Measurements from ENCODE around the gene PINK1. TPM values are rescaled to one million over a fixed set of nuclear protein-coding genes. Genes with fewer than 3 reads are reported as not detected.
A peak's percentile ranks its signal among the peaks of the same experiment; 100 is the strongest.

Gene PINK1
- total and polyA plus RNA-seq, 3 experiments from 2014 or later = 7.9 to 31.1 (median 9.2) TPM

DNA sequence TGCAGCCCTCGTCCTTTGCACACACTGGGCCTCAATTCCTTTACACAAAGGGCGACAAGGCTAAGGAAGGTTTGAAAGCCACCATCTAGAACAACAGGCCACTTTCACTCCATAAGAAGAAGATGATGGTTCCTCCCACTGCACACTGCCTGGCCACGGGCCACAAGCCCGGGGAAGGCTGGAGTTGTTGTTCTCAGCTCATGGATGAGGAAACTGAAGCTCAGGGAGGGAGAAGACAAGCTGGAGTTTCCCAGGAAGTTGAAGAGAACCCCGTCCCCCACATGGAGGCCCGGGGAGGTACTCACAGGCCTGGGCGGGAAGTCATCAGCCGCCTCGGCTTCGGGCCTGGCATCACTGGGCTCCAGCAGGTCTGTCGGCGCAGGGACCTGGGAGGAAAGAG lies 52.5 kb downstream of the PINK1 start:
- CTCF ChIA-PET = interaction anchor here (2.0 kb wide), 1 partner anchor 11 kb away, joined by 6 read pairs; no protein-coding TSS in a partner anchor
- no peak overlapping the region for H3K27ac ChIP-seq (ENCODE audit: low read depth, low read length)
- Mint-ChIP-seq H3K27ac (peak overlapping the region in 1 of 8 donors; percentile 54), H3K9me3 (no peaks in the 10 kb centered on the region), H3K36me3 (no peaks in the 10 kb centered on the region), H3K4me3 (no peak overlapping the region), H3K27me3 (peaks cover 6 to 20% of the 10 kb centered on the region in 2 donors), H3K4me1 (no peaks in the 10 kb centered on the region)
- H3K4me1 ChIP-seq (ENCODE audit: insufficient read depth, low read length) = no peaks in the 10 kb centered on the region
- no peak for DNase-seq
- POLR2A ChIA-PET = no interaction called here
- no peaks in the 10 kb centered on the region for H3K27me3 ChIP-seq (ENCODE audit: insufficient read depth, low read length, poor library complexity, severe bottlenecking)
- H3K4me3 ChIP-seq (ENCODE audit: low read length) = no peak overlapping the region
- H3K9me3 ChIP-seq (ENCODE audit: low read length) = no peaks in the 10 kb centered on the region
- H3K36me3 ChIP-seq (ENCODE audit: insufficient read depth, low read length) = no peaks in the 10 kb centered on the region

DNA sequence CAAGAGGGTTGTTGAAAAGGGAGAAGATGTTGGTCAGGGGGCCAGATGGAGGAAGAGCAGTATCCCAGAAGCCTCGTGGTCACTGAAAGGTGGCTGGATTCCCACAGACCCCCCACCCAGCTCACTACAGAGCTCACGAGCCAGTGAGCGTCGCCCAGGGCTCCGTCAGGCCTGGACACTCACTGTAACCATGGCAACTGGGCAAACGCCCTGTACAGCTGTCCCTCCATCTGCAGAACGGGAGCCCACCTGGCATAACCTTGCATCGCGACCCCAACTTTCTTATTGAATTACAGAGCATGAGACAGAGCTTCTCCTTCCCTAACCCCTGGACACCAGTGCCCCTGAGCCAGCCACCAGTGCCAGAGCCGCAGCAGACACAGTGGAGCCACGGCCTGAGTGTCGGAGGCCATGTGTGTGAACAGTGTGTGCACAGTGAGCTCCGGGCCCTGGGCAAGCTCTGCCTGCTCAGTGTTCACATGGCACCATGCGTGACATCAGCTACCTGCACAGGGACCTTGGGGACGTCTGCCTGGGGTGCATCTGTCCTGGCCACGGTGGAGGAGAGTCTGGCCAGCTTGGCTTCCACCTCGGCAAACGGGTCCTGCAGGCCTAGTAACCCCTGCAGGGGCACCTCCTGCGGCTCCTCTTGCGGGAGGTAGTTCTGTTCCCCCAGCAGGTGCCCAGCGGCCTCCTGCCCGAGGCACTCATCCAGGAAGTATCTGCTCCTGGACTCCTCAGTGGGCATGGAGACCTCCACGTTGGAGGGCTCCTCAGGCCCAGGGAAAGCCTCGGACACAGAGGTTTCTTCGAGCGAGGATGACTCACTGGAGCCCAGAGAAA lies 53.8 kb downstream of the PINK1 start:
- POLR2A ChIA-PET = interaction anchor here (0.5 kb wide), 1 partner anchor 600 kb away, joined by 4 read pairs; no protein-coding TSS in a partner anchor
- H3K9me3 Mint-ChIP-seq = no peaks in the 10 kb centered on the region
- CTCF ChIA-PET = interaction anchor here (1.1 to 1.7 kb wide), 2 partner anchors 10 to 20 kb away, joined by 3 to 6 read pairs; no protein-coding TSS in a partner anchor

DNA sequence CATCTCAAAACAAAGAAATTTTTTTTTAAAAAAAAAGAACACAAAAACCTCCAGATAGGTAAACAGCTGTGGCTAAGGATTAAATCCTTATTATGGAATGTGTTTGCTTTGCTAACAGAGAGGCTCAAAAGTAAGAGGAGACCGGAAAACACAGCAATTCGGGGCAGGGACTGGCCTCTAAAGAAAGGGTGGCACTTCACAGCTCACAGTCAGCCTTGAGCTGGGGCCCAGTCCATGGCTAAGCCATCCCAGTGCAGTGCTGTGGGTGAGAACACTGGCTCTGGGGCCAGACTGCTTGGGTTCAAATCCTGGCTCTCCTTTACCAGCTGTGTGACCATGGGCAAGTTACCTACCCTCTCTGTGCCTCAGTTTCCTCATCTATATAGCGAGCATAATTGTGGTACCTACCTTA lies 56.4 kb downstream of the PINK1 start:
- H3K4me3 Mint-ChIP-seq = no peak overlapping the region
- Histone ChIP-seq H3K4me3 (ENCODE audit: low read length) (no peak overlapping the region), H3K9me3 (ENCODE audit: low read length) (no peaks in the 10 kb centered on the region), H3K4me1 (ENCODE audit: insufficient read depth, low read length) (no peaks in the 10 kb centered on the region), H3K27me3 (ENCODE audit: insufficient read depth, low read length, poor library complexity, severe bottlenecking) (no peaks in the 10 kb centered on the region), H3K36me3 (ENCODE audit: insufficient read depth, low read length) (no peaks in the 10 kb centered on the region), H3K27ac (ENCODE audit: low read depth, low read length) (no peak overlapping the region)
- H3K9me3 Mint-ChIP-seq = no peaks in the 10 kb centered on the region
- DNase-seq = no peak
- no peaks in the 10 kb centered on the region for H3K4me1 Mint-ChIP-seq
- ChIA-PET POLR2A (no interaction called here), CTCF (no interaction called here)
- no peak overlapping the region for H3K27ac Mint-ChIP-seq
- peaks cover 0 to 11% of the 10 kb centered on the region in 2 donors for H3K27me3 Mint-ChIP-seq
- H3K36me3 Mint-ChIP-seq = peaks cover 0 to 2% (median 0%) of the 10 kb centered on the region in 3 donors

More for the DNA sequence above, 53.8 kb downstream of the PINK1 start:
- H3K4me1 Mint-ChIP-seq = no peaks in the 10 kb centered on the region
- peaks cover 0 to 2% (median 0%) of the 10 kb centered on the region in 3 donors for H3K36me3 Mint-ChIP-seq
- no peaks in the 10 kb centered on the region for H3K9me3 ChIP-seq (ENCODE audit: low read length)
- no peaks in the 10 kb centered on the region for H3K27me3 ChIP-seq (ENCODE audit: insufficient read depth, low read length, poor library complexity, severe bottlenecking)
- DNase-seq = no peak
- peaks cover 0 to 14% of the 10 kb centered on the region in 2 donors for H3K27me3 Mint-ChIP-seq
- no peak overlapping the region for H3K4me3 ChIP-seq (ENCODE audit: low read length)
- no peaks in the 10 kb centered on the region for H3K36me3 ChIP-seq (ENCODE audit: insufficient read depth, low read length)
- H3K27ac Mint-ChIP-seq = no peak overlapping the region
- H3K4me1 ChIP-seq (ENCODE audit: insufficient read depth, low read length) = no peaks in the 10 kb centered on the region
- no peak overlapping the region for H3K27ac ChIP-seq (ENCODE audit: low read depth, low read length)
- H3K4me3 Mint-ChIP-seq = no peak overlapping the region

DNA sequence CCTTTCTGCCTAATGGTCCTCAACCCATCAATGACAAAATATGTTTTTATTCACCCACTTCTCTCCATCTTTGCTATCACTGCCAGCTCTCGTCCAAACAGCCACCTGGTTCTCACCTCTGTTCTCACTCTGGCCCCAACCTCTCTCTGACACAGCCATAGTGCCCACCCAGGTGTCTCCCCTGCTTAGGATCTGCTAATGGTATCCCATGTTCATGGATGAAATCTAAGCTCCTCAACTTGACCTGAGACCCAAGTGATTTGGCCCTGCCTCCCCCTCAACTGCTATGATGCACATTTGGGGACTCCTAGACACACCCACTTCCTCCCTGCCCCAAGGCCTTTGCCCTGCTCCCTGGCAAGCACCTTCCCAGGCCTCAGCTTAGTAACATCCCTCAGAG lies 58.6 kb downstream of the PINK1 start:
- CTCF ChIA-PET = interaction anchor here (1.1 to 2.0 kb wide), 3 partner anchors 22 to 503 kb away, joined by 3 to 4 read pairs (median 3); no protein-coding TSS in a partner anchor
- DNase-seq = no peak
- H3K9me3 ChIP-seq (ENCODE audit: low read length) = no peaks in the 10 kb centered on the region
- Mint-ChIP-seq H3K27ac (no peak overlapping the region), H3K4me1 (peaks cover 6 to 8% (median 6%) of the 10 kb centered on the region in 3 donors), H3K27me3 (peaks cover 0 to 2% of the 10 kb centered on the region in 2 donors), H3K36me3 (peaks cover 0 to 2% (median 0%) of the 10 kb centered on the region in 3 donors), H3K9me3 (no peaks in the 10 kb centered on the region), H3K4me3 (no peak overlapping the region)
- POLR2A ChIA-PET = no interaction called here
- H3K4me1 ChIP-seq (ENCODE audit: insufficient read depth, low read length) = peaks cover 5% of the 10 kb centered on the region
- no peak overlapping the region for H3K4me3 ChIP-seq (ENCODE audit: low read length)
- H3K27ac ChIP-seq (ENCODE audit: low read depth, low read length) = no peak overlapping the region
- H3K27me3 ChIP-seq (ENCODE audit: insufficient read depth, low read length, poor library complexity, severe bottlenecking) = no peaks in the 10 kb centered on the region
- H3K36me3 ChIP-seq (ENCODE audit: insufficient read depth, low read length) = no peaks in the 10 kb centered on the region

DNA sequence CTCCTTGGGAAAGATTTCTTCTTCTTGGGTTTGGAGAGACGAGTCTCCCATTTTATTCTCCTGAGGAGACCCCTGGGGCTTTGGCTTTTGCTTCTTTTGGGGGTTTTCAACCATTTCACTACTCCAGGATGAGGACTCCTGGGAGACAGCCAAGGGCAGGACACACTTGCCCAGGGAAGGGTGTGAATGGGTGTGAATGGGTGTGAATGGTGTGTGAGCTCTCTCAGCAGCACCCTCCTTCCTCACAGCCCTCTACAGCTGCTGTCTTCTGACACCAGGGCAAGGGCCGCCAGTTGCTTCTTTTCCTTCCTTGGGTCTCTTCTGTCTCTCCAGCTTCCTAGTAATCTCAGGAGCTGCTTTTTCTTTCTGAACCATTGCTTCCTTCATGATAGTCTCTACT lies 60.4 kb downstream of the PINK1 start:
- no peak overlapping the region for H3K4me3 Mint-ChIP-seq
- Histone ChIP-seq H3K4me3 (ENCODE audit: low read length) (no peak overlapping the region), H3K9me3 (ENCODE audit: low read length) (no peaks in the 10 kb centered on the region), H3K4me1 (ENCODE audit: insufficient read depth, low read length) (peaks cover 8% of the 10 kb centered on the region), H3K27ac (ENCODE audit: low read depth, low read length) (no peak overlapping the region), H3K36me3 (ENCODE audit: insufficient read depth, low read length) (no peaks in the 10 kb centered on the region), H3K27me3 (ENCODE audit: insufficient read depth, low read length, poor library complexity, severe bottlenecking) (no peaks in the 10 kb centered on the region)
- peaks cover 0 to 2% of the 10 kb centered on the region in 2 donors for H3K27me3 Mint-ChIP-seq
- H3K4me1 Mint-ChIP-seq = peaks cover 6 to 10% (median 8%) of the 10 kb centered on the region in 3 donors
- peaks cover 0 to 2% (median 0%) of the 10 kb centered on the region in 3 donors for H3K36me3 Mint-ChIP-seq
- DNase-seq = no peak
- peak overlapping the region in 1 of 8 donors; percentile 6 for H3K27ac Mint-ChIP-seq
- CTCF ChIA-PET = interaction anchor here (2.0 to 6.1 kb wide), 2 partner anchors 40 to 502 kb away, joined by 4 to 84 read pairs; no protein-coding TSS in a partner anchor
- POLR2A ChIA-PET = no interaction called here
- H3K9me3 Mint-ChIP-seq = no peaks in the 10 kb centered on the region

DNA sequence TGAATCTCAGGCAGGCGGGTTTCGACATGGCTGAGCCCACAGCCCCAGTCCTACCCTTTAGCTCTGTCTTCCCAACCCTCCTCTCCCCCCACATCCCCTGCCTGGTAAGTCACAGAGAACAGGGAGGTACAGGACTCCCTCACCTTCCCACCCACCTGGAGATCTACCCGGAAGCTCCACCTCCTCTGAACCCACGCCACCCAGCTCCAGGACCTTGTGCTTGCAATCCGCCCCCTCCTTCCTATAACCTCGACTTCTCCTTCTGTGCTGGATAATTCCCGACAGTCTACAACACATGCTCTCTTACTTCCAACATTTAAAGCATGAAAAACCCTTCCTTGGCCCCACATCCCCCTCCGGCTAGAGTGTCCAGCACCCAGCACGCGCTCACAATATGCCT lies 62.3 kb downstream of the PINK1 start:
- CTCF ChIA-PET = interaction anchor here (1.4 to 6.1 kb wide), 6 partner anchors 12 to 500 kb away, joined by 3 to 84 read pairs (median 8); partner anchors contain the start of gene KIF17
- H3K27ac Mint-ChIP-seq = peak overlapping the region in 2 of 8 donors; percentile 59 to 74
- no peaks in the 10 kb centered on the region for H3K27me3 ChIP-seq (ENCODE audit: insufficient read depth, low read length, poor library complexity, severe bottlenecking)
- no peak for DNase-seq
- H3K27ac ChIP-seq (ENCODE audit: low read depth, low read length) = no peak overlapping the region
- peaks cover 0 to 2% of the 10 kb centered on the region in 2 donors for H3K27me3 Mint-ChIP-seq
- no peak overlapping the region for H3K4me3 ChIP-seq (ENCODE audit: low read length)
- peaks cover 0 to 3% (median 0%) of the 10 kb centered on the region in 3 donors for H3K36me3 Mint-ChIP-seq
- H3K4me3 Mint-ChIP-seq = peak overlapping the region in 4 of 7 donors; percentile 15 to 91 (median 49)
- H3K9me3 ChIP-seq (ENCODE audit: low read length) = no peaks in the 10 kb centered on the region
- peaks cover 8% of the 10 kb centered on the region for H3K4me1 ChIP-seq (ENCODE audit: insufficient read depth, low read length)
- H3K36me3 ChIP-seq (ENCODE audit: insufficient read depth, low read length) = no peaks in the 10 kb centered on the region
- H3K4me1 Mint-ChIP-seq = peaks cover 6 to 10% (median 8%) of the 10 kb centered on the region in 3 donors
- no peaks in the 10 kb centered on the region for H3K9me3 Mint-ChIP-seq
- POLR2A ChIA-PET = no interaction called here

DNA sequence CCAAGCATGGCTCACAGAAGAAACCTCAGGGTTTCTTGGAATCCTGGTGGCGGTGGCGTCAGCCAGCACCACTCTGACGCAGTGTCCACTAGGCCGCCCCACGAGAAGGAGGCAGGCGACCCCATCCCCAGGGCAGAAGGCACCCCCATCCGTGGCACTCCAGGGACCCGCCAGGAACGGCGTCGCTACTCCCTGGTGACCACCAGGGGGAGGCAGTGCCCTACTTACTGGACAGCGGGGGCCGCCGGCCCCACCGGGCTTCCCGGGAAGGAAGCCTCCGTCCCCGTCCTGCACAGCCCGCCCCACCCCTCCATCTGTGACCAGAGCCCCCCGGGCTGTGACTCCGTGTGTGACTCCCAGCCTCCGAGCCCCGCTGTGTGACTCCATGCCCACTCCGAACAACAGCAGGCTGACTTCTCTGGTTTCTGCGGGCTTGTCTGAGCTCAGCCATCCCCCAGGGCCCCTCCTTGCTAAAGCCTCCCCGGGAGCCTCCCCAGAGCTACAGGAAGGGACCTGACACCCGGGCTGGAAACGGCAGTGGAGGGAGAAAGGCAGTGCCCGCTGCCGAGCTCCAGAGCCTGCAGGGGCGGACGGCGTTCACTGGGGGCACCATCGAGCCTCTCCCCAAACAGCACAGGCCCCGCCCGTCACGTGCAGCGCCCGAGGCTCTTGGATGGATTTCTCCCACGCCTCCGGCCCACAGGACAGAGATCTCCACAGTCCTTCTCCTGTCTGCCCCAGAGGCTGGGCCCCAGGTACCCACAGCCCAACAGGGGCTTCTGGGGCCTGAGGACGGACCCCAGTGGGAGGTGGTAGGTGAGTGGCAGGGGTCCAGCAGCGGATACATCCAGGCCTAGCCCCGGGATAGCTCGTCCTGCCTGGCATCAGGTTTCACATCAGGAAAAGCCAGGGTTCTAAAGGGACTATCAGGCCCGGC lies 63.4 kb downstream of the PINK1 start:
- CTCF ChIA-PET = interaction anchor here (0.6 to 6.1 kb wide), 35 partner anchors 8 to 506 kb away, joined by 3 to 84 read pairs (median 4); partner anchors contain the start of genes DDOST, HP1BP3, KIF17 and SH2D5
- H3K4me3 ChIP-seq (ENCODE audit: low read length) = peak overlapping the region; percentile 93

More for the DNA sequence above, 63.4 kb downstream of the PINK1 start:
- Mint-ChIP-seq H3K4me3 (peak overlapping the region; percentile 87 to 96 (median 88)), H3K27ac (peak overlapping the region in 4 of 8 donors; percentile 42 to 84 (median 74)), H3K9me3 (no peaks in the 10 kb centered on the region), H3K4me1 (peaks cover 6 to 10% (median 8%) of the 10 kb centered on the region in 3 donors), H3K27me3 (peaks cover 0 to 2% of the 10 kb centered on the region in 2 donors), H3K36me3 (peaks cover 0 to 4% (median 0%) of the 10 kb centered on the region in 3 donors)
- Histone ChIP-seq H3K4me1 (ENCODE audit: insufficient read depth, low read length) (peaks cover 8% of the 10 kb centered on the region), H3K27me3 (ENCODE audit: insufficient read depth, low read length, poor library complexity, severe bottlenecking) (no peaks in the 10 kb centered on the region), H3K36me3 (ENCODE audit: insufficient read depth, low read length) (no peaks in the 10 kb centered on the region), H3K9me3 (ENCODE audit: low read length) (no peaks in the 10 kb centered on the region), H3K27ac (ENCODE audit: low read depth, low read length) (peak overlapping the region; percentile 65)
- POLR2A ChIA-PET = no interaction called here
- peak; percentile 58 to 77 (median 64) for DNase-seq
